NCI-H510A treated with DMSO at 0.1 percent for 48 hours (cell line): Measurements from ENCODE around the gene NUP98.

Experiments
- DNase-seq: peaks from one replicate; lab custom pipeline; 2025; lab: John Stamatoyannopoulos, UW

Gene NUP98

DNA sequence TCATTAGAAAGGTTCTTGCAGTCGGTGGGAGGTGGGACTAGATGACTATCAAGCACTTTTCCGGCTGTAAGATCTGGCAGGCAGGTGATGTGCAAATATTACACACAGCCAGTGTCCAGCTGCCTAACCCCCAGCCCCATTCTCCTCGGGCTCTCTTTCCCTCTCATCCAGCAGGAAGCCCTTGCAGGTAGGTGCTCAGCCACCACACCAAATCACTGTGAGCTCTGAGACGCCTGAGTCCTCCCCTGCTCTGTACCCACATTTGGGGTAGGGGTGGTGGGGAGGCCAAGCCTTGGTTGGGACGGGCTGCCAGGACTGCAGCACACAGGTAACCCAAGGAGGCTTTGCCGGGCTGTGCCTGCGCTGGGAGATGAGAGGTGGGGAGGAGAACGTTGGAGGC lies 156.2 kb downstream of the NUP98 start:
- DNase-seq = no peak

DNA sequence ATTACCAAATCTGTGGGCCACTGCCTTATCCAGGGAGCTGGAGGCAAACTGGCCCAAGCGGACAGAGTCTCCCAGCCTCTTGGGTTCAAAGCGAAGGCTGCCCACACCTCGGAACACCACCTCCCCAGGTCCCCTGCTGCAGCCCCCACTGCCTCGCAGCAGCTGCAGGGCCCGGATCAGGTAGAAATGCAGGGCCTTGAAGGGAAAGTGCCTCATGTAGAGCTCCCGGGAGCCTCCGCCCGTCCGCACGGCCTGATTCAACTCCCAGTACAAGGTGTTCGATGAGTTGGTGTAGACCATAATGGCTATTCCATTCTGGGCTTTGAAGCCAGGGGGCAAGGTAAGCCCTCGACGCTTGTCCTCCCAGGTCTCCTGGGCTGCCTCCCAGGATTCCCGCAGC lies 157.5 kb downstream of the NUP98 start:
- DNase-seq = no peak

DNA sequence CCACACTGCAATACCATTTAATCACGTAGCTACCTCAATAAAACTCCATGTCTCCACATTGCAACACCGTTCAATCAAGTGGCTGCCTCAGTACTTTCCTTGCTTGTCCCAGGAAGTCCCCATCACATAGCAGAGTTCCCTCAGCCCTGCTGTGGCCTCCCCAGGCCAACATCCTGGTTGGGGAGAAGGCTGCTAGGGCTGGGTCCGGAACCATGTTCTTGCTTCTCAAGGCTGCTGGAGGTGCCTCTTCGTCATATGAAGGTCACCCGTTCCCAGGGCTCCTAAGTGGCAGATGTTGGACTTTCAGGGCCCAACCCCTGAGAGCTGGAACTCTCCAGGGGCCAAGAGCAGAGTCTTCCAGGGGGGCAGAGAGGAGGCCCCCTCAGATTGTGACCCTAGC lies 158.8 kb downstream of the NUP98 start:
- DNase-seq = no peak

DNA sequence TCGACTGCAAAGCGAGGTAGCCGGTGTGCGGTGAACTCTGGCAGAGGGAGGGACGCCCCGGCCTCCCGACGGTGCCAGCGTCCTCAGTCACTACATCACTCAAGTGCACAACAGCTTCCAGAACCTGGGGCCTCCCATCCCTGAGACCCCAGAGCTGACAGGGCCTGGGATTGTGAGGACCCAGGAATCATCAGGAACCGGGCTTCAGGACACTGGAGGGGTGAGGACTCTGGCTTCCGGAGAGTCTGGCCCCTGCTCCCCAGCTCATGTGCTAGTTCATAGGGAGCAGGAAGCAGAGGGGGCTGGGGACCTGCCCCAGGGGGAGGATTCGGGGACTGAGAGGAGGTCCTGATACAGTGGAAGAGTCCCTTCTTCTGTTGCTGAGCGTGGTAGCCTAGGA lies 160.2 kb downstream of the NUP98 start:
- DNase-seq = no peak

DNA sequence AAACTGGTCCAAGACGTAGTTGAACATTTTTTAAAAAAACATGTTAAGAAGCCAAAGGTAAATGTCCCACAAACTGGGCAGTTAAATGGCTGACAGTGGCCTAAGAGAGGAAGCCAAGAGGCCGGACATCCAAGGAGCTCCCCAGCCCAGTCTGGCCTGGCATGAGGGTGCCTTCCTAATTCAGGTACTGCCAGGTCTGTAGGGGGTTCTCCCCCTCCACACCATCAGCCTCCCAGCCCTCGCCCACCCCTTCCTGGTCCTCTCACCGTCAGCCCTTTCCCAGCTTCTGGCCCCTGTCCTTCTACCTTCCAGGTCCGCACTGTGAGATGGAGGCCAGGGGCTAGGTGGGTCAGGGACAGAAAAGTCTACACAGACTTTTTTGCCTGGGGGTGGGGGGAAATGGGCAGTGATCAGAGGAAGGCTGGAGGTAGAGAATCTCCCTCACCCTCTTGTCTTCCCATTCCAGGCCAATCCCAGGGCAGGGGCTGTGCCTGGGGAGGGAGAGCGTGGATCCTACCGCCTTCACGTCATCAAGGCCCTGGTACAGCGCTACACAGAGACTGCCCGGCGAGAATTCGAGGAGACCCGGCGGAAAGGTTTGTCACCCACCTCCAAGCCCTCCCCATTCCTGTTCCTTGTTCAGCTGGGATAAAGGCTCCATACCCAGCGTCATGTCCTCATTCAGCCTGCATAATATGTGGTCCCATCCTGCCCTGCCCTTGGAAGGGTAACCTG lies 161.5 kb downstream of the NUP98 start:
- no peak for DNase-seq

DNA sequence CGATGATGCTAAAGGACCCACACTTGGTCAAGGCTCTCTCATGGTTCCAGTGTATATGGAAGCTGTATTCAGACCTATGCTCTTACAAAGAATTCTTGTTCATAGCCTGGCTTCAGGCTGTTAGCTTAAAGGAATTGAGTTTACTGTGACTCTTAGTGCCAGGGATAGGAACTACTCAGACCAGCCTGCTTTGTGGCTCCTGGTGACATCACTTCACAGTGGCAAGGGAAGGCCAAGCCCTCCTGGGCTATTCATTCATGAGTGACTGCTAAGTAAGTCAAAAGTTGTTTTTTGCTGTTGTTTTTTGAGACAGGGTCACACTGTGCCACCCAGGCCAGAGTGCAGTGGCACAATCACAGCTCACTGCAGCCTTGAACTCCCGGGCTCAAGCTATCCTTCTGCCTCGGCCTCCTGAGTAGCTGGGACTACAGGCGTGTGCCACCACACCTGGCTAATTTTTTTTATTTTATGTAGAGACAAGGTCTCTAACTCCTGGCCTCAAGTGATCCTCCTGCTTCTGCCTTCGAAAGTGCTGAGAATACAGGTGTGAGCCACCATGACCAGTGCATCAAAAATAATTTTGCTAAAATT lies 165.2 kb downstream of the NUP98 start:
- no peak for DNase-seq

DNA sequence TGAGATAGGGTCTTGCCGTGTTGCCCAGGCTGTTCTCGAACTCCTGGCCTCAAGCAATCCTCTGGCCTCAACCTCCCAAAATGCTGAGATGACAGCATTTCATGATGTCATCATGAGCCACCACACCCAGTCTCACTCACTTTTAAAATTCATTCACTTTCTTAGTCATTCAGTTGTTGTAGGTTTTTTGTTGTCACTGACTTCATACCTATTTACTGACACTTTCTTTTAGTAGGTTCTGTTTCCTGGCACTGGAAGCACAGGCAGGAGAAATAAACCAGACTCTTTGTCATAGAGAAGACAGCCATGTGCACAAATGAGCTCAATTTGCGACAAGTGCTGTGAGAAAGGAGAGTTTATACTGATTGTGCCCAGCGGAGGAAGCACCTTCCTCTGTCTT lies 166.0 kb downstream of the NUP98 start:
- DNase-seq = no peak

DNA sequence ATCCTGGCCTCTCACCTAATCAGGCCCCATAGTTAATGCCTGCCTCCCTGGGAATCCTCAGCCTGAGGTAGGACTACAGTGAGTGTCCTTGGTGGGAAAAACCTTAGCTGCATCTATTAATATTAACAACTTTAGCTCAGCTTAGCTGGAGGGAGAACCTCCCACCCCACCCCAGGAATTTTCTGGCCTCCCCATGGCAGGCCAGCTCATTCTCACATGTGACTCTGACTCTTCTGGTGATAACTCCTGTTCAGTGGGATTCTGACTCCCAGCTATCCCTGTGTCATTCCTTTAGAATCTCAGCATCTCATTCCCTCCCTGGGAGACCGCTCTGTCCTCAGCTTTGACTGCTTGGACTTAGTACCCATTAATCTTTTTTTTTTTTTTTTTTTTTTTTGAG lies 170.1 kb downstream of the NUP98 start:
- DNase-seq = no peak

DNA sequence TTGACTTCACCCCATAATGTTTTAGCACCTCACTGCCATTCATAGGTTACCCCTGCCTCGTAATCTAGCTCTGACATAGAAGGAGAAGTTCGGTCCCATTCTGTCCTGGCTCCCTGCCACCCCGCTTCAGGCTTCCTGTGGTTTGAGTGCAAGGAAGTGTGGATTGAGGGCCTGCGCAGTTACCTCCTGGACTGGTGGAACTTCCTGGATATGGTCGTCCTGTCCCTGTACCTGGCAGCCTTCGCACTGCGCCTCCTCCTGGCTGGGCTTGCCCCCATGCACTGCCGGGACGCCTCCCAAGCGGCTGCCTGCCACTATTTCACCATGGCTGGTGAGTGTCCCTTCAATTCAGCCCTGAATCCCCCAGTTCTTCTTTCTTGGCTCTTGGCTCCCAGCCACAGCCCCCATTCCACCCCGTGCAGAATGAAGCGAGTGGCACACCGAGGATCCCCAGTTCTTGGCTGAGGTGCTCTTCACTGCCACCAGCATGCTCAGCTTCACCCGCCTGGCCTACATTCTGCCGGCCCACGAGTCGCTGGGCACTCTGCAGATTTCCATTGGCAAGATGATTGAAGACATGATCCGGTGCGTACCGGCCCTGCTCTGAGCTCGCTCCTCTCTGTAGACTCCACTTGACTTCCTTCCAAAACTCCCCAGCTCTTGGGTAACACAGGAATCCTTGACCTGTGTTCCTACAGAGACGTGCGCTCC lies 170.9 kb downstream of the NUP98 start:
- no peak for DNase-seq
